GM18867 (cell line): ENCODE measurements around the gene TXNRD1.
A peak's percentile ranks its signal among the peaks of the same experiment; 100 is the strongest.

Source experiments
- ATAC-seq: cut with Tn5 transposase; IDR thresholded peaks from one replicate; pipeline ENCODE4 v1.9.1; 2021; ENCODE audit warnings: mild to moderate bottlenecking, moderate library complexity; ENCODE audit not compliant: unreplicated experiment

The TXNRD1 gene

DNA sequence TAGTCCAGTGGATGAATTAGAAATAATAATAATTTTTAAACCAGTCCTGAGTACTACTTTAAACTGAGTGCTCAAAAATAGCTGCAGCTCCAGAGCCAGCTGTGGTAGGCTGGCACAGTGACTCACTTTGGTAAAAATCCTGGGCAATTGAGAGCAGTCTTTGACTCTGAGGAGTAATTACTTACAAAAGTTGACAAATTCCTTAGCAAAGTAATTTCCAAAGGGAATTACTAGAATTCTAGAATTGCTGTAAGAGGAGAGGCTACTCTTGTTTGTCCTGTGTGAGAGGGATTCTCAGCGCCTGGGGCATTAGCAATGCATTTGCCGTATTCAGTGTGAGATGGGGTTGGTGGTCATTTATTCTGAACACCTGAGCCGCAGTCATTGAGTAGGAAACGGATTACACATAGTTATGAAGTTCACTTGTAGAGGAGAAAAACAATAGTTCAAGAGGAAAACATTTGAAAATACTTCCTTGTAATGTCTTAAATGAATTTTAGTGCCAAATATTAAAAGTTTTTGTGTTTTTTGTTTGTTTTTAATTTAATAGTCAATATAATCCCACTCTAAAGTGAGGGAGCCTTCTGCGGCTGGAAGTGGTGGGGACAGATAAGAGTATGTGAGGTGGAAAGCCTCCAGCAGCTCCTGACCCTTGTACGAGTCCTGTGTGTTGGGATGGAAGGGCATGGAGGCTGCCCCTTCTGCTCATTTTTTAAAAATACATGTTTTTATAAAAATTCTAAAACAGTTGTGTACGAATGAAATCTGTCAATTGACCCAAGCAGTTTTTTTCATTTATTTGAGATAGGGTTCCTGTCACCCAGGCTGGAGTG is 129.9 kb downstream of the TXNRD1 start:
- no peak for ATAC-seq

DNA sequence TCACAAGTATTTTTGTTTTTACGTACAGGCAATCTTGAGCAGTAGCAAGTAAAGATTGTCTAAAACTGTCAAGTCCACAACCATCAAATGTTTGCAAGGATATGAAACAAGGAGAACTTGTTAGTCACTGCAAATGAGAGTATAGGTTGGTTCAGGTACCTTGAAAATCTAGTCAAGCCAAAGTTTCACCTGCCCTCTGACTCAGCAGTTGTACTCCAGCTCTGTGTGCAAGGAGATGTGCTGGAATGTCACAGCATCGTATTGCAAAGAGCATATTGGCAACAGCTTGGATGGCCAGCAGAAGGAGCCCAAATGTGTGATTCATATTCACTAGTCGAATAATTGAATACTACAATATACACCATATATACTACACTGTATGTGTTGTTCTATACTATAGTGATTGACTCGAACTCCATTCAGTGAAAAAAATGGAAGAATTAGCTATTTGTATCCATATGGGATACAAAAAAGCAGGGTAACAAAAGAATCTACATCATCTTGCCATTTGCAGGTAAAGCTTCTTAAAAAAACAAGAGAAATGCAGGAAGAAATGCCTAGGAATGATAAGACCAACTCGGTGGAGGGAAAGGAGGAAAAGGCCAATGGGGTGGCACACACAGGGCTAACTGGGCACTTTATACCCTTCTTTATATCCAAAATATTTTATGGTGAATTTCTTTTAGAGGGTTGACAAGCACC is 131.9 kb downstream of the TXNRD1 start:
- ATAC-seq, result no peak

DNA sequence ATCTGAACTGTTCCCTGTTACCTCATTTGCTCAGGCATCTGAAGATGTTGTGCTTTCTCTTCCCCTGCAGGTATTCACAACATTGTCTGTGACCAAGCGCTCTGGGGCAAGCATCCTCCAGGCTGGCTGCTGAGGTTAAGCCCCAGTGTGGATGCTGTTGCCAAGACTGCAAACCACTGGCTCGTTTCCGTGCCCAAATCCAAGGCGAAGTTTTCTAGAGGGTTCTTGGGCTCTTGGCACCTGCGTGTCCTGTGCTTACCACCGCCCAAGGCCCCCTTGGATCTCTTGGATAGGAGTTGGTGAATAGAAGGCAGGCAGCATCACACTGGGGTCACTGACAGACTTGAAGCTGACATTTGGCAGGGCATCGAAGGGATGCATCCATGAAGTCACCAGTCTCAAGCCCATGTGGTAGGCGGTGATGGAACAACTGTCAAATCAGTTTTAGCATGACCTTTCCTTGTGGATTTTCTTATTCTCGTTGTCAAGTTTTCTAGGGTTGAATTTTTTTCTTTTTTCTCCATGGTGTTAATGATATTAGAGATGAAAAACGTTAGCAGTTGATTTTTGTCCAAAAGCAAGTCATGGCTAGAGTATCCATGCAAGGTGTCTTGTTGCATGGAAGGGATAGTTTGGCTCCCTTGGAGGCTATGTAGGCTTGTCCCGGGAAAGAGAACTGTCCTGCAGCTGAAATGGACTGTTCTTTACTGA is 132.9 kb downstream of the TXNRD1 start:
- ATAC-seq, result no peak

DNA sequence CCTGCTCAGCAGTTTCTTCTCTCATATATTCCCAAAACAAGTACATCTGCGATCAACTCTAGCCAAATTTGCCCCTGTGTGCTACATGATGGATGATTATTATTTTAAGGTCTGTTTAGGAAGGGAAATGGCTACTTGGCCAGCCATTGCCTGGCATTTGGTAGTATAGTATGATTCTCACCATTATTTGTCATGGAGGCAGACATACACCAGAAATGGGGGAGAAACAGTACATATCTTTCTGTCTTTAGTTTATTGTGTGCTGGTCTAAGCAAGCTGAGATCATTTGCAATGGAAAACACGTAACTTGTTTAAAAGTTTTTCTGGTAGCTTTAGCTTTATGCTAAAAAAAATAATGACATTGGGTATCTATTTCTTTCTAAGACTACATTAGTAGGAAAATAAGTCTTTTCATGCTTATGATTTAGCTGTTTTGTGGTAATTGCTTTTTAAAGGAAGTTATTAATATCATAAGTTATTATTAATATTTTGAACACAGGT is 133.5 kb downstream of the TXNRD1 start:
- ATAC-seq, result no peak

DNA sequence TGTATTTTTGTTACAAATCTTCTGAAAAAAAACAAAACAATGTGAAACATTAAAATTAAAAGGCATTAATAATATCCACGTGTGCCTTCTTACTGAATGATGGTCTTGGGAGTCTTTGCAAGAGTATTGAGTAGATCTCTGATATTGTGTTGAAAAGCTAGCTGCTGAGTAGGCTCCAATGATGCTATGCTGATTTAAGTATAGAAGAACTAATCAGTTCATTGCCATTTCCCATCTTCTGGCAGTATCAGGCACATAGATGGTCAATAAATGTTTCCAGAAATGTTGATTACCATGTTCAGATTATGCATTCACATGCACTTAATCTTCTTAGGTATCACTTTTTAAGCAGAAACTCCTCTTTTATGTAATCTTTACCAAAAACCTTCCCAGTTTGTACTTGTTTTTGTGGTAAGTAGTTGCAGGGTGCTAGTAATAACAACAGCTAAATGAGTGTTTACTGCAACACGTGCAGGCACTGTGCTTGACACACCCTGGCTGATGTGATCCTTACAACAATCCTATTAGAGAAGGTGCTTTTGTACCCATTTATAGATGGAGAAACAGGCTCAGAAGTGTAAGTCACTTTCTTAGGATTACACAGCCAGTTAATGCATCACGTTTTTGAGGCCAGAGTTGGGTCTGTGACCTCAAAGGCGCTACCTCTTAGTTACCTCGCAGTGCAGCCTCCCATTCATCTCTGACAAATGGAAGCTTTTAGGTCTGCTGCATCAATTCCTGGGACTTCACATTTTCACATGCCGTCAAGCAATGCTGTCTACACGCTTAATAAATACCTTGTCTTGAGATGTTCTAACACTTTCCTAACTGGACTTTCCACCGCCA is 134.9 kb downstream of the TXNRD1 start:
- no peak for ATAC-seq

DNA sequence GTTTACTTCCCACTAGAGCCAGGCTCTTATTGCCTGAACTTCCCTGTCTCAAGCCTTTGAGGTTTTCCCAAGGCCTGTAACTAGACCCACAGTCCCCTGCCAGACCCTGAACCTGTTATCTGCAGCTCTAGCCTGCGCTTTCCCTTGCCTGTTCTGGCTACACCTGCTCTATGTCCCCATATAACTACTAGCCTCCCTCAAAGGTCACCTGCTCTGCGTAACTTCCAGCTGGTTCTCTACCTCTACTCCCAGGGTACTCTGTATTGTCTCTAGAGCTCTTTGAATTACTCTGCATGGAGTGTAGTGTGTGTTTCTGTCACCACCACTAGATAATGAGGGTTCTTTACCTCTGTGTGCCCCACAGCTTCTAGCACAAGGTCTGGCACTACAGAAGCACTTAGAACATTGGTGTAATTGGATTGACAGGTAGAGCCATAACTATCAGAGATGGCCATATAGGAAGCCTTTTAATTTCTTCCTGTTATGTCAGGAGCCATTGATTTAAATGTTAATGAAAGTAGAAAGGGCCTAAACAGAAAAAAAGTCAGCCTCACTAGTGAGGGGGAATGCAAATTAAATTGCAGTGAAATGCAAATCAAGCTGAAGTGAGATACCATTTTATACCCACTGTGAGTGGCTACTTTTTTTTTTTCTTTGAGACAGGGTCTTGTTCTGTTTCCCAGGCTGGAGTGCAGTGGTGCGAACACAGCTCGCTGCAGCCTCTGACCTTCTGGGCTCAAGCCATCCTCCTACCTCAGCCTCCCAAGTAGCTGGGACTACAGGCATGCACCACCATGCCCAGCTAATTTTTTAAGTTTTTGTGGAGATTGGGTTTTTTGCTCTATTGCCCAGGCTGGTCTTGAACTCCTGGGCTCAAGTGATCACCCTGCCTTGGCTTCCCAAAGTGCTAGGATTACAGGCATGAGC is 135.7 kb downstream of the TXNRD1 start:
- no peak for ATAC-seq

DNA sequence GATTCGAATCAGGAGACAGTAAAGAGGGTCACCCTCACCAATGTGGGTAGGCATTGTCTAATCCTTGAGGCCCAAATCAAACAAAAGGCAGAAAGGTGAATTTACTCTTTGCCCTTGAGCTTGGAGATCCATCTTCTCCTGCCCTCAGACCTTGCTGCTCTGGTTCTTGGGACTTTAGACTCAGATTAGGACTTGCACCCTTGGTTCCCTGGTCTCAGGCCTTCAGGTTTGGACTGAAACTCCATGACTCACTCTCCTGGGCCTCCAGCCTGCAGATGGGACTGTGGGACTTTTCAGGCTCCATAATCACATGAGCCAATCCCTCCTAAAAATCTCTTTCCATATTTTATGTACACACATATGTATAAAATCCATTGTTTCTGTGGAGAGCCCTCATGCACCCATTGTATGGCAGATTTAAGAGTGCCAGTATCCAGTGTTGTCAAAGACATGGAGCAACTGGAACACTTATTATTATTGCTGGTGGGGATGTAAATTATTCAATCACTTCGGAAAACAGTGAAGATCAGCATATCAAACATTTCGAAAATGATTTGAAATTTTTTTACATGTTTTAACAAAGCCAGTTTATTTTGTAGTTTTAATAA is 136.6 kb downstream of the TXNRD1 start:
- ATAC-seq, result no peak

DNA sequence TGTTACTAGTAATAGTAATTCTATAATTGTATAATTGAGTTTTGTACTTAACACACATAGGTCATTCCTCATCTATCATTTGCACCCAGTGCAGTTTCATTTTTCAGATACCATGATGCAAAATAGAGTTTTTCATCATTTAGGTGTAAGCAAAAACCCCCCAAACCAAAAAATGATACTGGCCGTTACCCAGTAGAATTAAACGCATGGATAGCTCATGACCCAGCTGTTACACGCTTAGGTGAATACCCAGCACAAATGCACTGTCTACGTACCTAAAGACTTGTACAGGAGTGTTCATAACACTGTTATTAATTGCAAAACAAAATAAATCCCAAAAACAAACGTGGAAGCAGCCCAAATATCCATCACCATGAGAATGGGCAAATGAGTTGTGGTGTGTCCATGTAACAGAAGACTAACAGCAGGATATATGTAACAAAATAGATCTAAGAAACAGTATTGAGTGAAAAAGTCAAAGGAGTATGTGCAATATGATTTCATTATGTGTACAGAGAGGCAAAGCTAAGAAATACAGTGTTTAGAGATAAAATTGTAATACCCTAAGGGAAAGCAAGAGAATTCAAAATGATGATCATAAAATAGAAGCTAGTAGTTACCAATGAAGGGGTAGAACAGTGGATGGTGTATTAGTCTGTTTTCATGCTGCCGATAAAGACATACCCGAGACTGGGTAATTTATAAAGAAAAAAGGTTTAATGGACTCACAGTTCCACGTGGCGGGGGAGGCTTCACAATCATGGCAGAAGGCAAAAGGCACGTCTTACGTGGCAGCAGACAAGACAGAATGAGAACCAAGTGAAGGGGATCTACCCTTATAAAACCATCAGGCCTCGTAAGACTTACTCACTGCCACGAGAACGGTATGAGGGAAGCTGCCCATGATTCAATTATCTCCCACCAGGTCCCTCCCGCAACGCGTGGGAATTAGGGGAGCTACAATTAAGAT is 137.7 kb downstream of the TXNRD1 start:
- no peak for ATAC-seq

DNA sequence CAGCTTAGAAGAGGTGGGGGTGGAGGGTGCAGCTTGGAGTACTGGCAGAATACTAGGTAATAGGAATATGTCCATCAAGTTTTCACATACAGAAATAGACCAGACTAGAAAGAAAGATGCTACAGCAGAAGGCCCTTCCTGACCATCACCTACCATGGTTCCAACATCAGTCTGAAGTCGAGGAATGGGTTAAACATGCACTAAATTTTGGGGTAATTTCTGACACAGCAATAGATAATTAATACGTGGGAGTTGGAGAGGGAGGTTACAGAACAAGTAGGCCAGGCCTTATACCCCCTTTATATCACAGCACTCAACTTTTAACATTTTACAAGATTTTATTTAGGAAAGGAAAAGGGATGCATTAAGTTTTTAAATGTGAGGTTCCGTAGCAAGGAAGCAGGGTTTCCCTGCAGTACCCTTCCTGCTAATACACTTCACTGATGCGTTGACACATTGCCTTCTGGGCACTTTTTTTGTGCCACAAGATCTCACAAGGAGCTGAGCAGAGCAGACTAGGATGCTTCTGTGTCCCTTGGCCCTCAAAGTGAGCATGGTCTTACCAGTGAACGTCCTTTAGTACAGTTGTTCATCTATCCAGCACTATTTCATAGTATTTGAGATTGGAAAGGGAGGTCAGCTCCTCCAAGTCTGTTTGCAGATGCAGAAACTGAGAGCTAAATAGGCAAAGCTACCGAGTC is 138.7 kb downstream of the TXNRD1 start:
- ATAC-seq, result no peak

DNA sequence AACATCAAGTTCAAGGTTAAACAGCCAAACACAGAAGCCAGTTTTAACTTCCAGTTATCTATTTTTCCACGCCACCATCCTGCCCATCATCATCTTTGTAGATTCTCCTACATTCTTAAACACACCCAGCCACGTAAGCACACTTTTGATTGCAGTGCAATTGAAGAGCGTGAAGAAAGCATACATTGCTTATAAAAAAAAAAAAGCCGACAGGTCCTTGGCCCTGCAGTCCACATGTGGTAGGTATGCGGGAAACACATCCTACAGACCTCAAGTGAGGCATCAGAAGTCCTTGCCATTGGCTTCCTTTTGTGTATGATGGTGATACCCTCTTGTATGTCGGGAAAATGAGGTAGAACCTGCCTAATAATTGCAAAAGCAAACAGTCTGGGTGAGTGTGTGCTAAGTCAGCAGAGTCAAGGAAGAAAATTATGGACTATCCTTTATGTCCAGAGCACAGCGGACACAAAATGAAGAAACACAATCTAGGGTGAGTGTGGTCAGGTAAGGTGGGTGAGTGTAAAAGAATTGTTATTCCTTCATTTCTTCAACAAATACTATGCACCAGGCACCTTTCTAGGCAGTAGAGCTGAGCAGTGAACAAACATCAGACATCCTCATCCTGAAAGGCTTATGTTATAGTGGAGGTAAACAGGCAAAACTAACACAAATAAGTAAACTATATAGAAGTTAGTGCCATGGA is 139.4 kb downstream of the TXNRD1 start:
- no peak for ATAC-seq

DNA sequence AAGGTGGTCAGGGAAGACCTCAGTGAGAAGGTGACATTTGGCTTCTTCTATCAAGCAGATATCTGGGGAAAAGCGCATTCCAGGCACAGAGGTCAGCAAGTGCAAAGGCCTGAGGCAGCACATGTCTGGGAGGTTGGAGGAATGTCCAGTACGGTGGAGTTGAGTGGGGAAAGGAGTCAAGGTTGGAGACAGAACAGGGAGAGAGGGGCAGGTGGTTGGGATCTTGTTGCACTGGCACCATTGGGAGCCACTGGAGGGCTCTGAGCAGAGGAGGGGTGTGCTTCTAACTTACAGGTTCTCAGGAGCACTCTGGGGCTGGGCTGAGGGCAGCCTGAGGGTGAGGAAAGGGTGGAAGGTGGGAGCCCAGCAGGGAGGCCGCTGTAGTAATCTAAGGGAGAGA is 140.1 kb downstream of the TXNRD1 start:
- ATAC-seq, result no peak

DNA sequence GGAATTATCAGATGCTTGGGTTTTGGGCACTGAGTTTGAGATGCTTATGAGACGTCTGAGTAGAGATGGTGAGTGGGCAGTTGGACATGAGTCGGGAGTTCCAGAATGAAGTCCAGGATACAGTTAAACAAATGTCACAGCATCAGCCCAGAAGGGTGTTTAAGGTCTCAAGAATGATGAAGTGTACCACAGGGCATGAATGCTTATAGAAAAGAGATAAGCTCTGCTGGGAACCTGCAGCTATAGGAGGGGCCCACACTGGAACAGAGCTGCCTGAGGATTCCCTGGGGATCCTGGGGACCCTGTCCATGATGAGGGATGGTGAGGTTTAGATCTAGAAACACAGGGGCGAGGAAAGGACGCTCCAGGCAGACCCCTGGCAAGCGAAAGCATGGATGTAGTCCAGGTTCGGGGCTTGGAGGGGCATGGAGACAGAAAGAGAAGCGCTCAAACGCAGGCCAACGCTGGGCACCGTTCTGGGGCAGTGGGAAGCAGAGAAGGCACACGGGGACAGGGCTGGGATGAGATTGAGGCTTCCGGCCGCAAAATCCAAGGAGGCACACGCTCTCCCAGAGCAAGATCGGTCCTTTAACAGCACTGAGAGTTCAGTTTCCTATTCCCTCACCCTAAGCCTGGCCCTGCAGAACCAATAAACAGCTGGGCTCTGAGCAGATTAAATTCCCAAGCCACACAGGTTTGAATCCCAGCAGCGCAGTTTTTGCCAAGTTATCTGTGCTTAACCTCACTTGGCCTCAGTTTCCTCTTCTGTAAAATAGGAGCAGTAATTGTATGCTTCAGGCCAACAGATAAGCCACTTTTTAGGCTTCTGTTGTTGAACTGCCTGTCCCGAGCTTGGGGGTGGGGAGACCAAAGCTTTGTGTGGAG is 140.9 kb downstream of the TXNRD1 start:
- no peak for ATAC-seq

DNA sequence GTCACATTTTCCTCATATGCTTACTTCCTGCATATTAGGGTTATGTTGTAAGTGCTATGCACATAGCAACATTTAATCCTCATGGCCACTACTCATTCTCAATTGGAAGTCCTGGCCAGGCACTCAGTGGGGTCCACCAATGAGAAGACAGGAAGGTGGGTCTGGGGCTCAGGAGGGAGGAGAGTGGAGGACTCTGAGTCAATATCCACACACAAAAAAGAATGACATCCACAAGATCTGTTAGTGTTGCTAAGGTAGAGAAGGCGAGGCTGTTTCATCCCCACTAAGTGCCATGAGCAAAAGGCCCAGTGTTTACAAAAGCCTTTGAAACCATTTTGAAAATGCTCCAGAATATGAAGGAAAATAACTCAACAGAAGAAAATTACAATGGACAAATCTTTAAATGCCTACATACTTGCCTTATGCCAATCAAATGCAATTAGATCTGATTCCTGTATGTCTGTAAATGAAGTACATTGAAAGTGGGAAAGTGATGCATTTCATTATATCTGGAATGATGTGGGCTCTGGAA is 141.9 kb downstream of the TXNRD1 start:
- no peak for ATAC-seq

DNA sequence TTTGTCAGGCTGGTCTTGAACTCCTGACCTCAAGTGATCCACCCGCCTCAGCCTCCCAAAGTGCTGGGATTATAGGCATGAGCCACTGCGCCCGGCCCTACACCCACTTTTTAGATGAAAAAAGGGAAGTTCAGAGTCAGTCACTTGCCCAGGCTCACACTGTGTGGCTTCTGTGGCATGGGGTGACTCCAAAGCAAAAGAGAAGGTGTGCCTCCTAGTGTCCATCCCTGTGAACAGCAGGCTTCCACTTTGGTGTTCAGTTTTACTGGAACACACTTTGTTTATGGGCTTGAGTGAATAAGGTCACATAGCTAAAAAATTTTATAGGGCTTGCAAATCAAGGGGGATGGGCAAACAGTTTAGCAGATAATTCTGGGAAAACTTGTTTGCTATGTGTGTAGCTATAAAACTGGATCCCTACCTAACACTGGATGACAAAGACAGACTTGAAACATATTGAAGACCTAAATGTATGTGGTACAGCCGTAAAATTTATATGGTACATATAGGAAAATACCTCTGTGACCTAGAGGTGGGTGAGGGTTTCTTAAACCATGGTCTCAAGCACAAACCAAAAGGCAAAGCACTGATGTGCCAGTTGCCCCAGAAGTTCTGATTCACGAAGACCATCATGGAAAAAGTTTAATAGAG is 142.9 kb downstream of the TXNRD1 start:
- ATAC-seq, result peak; percentile 70

DNA sequence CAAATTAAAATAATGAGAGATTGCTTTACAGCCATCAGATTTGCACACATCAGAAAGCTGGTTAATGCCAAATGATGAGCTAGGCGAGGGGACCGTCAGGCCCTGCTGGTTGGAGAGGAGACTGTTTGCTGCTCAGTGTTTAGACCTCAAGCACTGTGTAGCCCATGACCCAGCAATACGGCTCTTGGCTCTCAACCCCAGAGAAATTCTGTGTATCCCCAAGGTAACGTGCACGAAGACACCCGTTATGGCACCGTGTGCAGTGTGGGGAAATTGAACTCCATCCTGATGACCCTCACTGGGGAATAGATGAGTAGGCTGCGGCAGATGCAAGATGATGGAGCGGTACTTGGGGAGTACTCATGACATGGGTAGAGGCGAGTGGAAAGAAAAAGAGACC is 143.6 kb downstream of the TXNRD1 start:
- ATAC-seq, result no peak
